GM12891 (cell line): Measurements from ENCODE around the gene CADM2.

ENCODE experiments used
- POLR2A ChIP-seq: IDR thresholded peaks from 2 replicates; pipeline ENCODE4 v1.6.1; 2011; ENCODE audit warnings: low read depth, low read length, control low read depth
- POLR2AphosphoS5 ChIP-seq: IDR thresholded peaks from 2 replicates; pipeline ENCODE4 v1.6.1; 2011; ENCODE audit warnings: low read depth, low read length, control low read depth

GRCh38 chr3:84963137-84963536 is 4.3 kb downstream of the CADM2 start:
- TF ChIP-seq POLR2AphosphoS5 (no peak), POLR2A (no peak)
